K562 (cell line): ENCODE results near the gene MAD1L1. TPM values are rescaled to one million over a fixed set of nuclear protein-coding genes. Genes with fewer than 3 reads are reported as not detected.

Experiments
- EZH2 ChIP-seq: IDR thresholded peaks from 2 replicates; pipeline ENCODE4 v1.6.1; 2012; ENCODE audit warnings: low read depth, mild to moderate bottlenecking, inconsistent platforms, low read length, borderline replicate concordance
- GABPB1 ChIP-seq: sonication (generic); formaldehyde crosslinking; IDR thresholded peaks from 2 replicates; pipeline ENCODE4 v1.8.0; 2022; ENCODE audit warnings: mild to moderate bottlenecking, missing genetic modification reagents
- KLF10 ChIP-seq: fragments of 250-450 bp; sonication (Bioruptor Pico); IDR thresholded peaks from 2 replicates; pipeline ENCODE4 v1.6.1; 2021; ENCODE audit warnings: matching md5 sums
- MECOM ChIP-seq: fragments of 250-450 bp; sonication (Bioruptor Pico); IDR thresholded peaks from 2 replicates; pipeline ENCODE4 v1.8.0; 2022; ENCODE audit warnings: inconsistent platforms
- POLR2H ChIP-seq: IDR thresholded peaks from 2 replicates; pipeline ENCODE4 v1.6.1; 2016; ENCODE audit warnings: missing genetic modification characterization, low read depth, mild to moderate bottlenecking, control low read depth, missing compliant biosample characterization, moderate library complexity
- SMAD2 ChIP-seq: fragments of 150-350 bp; IDR thresholded peaks from 2 replicates; pipeline ENCODE4 v1.6.1; 2014; ENCODE audit warnings: low read depth, mild to moderate bottlenecking, low read length
- TAF9B ChIP-seq: fragments of 450-650 bp; IDR thresholded peaks from 2 replicates; pipeline ENCODE4 v1.6.1; 2018; ENCODE audit warnings: mild to moderate bottlenecking; ENCODE audit not compliant: partially characterized antibody
- ZNF785 ChIP-seq: fragments of 250-450 bp; sonication (Bioruptor Pico); IDR thresholded peaks from 2 replicates; pipeline ENCODE4 v1.4.0; 2020; ENCODE audit warnings: mild to moderate bottlenecking
- polyA plus RNA-seq, 8 experiments: library from polyadenylated mRNA; depleted of rRNA in 4 of 8; stranded (reverse) in 5 of 8; unstranded in 3 of 8; fragments of >200 nt; fragmentation: Nextera tagmentation in 2 of 8; fragmentation: Illumina TruSeq in 1 of 8; extraction: Ambion mirVana in 2 of 8; extraction: Trizol in 1 of 8; gene quantifications; 2 replicates each; pipeline versions ENCODE4 v1.2.1 to v1.2.3, GENCODE V29; 2011 to 2014; ENCODE audit warnings: inconsistent platforms in 1 of 8, missing spikeins in 1 of 8
- total RNA-seq, 7 experiments: library from RNA; depleted of rRNA in 6 of 7; stranded (reverse); fragments of >200 nt in 6 of 7; fragmentation: Illumina TruSeq in 2 of 7; extraction: Trizol in 2 of 7; gene quantifications; 2 replicates each; pipeline versions ENCODE4 v1.2.1 to v1.2.3, GENCODE V29; 2011 to 2021; ENCODE audit warnings: low replicate concordance in 1 of 7
- TF ChIP-seq, protein P1 (sequence below): fragments of 450-650 bp; IDR thresholded peaks from 2 replicates; pipeline ENCODE4 v1.6.1; 2016; ENCODE audit warnings: low read depth, mild to moderate bottlenecking, moderate library complexity
- TF ChIP-seq, protein P2 (sequence below): IDR thresholded peaks from 2 replicates; pipeline ENCODE4 v1.6.1; 2014; ENCODE audit warnings: antibody characterized with exemption
- TF ChIP-seq, protein P3 (sequence below): fragments of 450-650 bp; conservative IDR thresholded peaks from 2 replicates; pipeline ENCODE4 v1.6.1; 2016; ENCODE audit warnings: missing genetic modification characterization, low read depth, mild to moderate bottlenecking, missing compliant biosample characterization, moderate library complexity

Gene MAD1L1
- total and polyA plus RNA-seq, 9 of the 15 experiments (the other 6 are each of a cell fraction or from before 2014, with no cell fraction given) = 1.7 to 89.7 (median 18.0) TPM

DNA sequence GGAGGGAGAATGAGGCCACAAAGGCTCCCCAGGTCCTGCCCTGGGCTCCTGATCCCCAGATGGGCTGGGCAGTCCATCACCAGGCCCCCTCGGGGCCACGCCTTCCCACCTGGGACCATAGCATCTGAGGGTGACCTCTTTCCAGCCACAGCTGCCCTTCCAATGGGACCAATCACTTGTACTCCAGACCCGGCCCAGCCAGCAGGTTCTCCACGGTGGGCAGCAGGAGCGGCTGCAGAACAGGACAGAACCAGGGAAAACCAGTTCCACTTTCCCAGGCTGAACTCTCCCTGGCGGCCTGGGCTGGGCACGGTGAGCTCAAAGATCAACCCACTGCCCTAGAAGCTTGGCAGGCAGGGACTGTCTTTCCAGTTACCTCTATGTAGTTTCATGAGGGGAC lies 257.6 kb downstream of the MAD1L1 start (continued):
- TF ChIP-seq, protein P1, sequence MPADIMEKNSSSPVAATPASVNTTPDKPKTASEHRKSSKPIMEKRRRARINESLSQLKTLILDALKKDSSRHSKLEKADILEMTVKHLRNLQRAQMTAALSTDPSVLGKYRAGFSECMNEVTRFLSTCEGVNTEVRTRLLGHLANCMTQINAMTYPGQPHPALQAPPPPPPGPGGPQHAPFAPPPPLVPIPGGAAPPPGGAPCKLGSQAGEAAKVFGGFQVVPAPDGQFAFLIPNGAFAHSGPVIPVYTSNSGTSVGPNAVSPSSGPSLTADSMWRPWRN = no peak
- TF ChIP-seq SMAD2 (no peak), ZNF785 (CRISPR knock-in tag) (no peak), MECOM (CRISPR knock-in tag) (no peak), GABPB1 (CRISPR knock-in tag) (no peak), KLF10 (CRISPR knock-in tag) (no peak), POLR2H (tag) (no peak), TAF9B (no peak), EZH2 (no peak)
- TF ChIP-seq, protein P2, sequence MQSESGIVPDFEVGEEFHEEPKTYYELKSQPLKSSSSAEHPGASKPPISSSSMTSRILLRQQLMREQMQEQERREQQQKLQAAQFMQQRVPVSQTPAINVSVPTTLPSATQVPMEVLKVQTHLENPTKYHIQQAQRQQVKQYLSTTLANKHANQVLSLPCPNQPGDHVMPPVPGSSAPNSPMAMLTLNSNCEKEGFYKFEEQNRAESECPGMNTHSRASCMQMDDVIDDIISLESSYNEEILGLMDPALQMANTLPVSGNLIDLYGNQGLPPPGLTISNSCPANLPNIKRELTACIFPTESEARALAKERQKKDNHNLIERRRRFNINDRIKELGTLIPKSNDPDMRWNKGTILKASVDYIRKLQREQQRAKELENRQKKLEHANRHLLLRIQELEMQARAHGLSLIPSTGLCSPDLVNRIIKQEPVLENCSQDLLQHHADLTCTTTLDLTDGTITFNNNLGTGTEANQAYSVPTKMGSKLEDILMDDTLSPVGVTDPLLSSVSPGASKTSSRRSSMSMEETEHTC = no peak
- TF ChIP-seq, protein P3, sequence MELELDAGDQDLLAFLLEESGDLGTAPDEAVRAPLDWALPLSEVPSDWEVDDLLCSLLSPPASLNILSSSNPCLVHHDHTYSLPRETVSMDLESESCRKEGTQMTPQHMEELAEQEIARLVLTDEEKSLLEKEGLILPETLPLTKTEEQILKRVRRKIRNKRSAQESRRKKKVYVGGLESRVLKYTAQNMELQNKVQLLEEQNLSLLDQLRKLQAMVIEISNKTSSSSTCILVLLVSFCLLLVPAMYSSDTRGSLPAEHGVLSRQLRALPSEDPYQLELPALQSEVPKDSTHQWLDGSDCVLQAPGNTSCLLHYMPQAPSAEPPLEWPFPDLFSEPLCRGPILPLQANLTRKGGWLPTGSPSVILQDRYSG (tag) = no peak
